GM19397 (cell line): ENCODE results near the gene UBXN4.
"Not testable (repeated sequence)": the region's sequence is repeated elsewhere in the genome, so short reads cannot be mapped to it uniquely, and the experiment has no call there.

Experiments
- ATAC-seq: cut with Tn5 transposase; IDR thresholded peaks from one replicate; pipeline ENCODE4 v1.9.1; 2021; ENCODE audit warnings: mild to moderate bottlenecking, moderate library complexity; ENCODE audit not compliant: unreplicated experiment

UBXN4 gene, protein sequence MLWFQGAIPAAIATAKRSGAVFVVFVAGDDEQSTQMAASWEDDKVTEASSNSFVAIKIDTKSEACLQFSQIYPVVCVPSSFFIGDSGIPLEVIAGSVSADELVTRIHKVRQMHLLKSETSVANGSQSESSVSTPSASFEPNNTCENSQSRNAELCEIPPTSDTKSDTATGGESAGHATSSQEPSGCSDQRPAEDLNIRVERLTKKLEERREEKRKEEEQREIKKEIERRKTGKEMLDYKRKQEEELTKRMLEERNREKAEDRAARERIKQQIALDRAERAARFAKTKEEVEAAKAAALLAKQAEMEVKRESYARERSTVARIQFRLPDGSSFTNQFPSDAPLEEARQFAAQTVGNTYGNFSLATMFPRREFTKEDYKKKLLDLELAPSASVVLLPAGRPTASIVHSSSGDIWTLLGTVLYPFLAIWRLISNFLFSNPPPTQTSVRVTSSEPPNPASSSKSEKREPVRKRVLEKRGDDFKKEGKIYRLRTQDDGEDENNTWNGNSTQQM

DNA sequence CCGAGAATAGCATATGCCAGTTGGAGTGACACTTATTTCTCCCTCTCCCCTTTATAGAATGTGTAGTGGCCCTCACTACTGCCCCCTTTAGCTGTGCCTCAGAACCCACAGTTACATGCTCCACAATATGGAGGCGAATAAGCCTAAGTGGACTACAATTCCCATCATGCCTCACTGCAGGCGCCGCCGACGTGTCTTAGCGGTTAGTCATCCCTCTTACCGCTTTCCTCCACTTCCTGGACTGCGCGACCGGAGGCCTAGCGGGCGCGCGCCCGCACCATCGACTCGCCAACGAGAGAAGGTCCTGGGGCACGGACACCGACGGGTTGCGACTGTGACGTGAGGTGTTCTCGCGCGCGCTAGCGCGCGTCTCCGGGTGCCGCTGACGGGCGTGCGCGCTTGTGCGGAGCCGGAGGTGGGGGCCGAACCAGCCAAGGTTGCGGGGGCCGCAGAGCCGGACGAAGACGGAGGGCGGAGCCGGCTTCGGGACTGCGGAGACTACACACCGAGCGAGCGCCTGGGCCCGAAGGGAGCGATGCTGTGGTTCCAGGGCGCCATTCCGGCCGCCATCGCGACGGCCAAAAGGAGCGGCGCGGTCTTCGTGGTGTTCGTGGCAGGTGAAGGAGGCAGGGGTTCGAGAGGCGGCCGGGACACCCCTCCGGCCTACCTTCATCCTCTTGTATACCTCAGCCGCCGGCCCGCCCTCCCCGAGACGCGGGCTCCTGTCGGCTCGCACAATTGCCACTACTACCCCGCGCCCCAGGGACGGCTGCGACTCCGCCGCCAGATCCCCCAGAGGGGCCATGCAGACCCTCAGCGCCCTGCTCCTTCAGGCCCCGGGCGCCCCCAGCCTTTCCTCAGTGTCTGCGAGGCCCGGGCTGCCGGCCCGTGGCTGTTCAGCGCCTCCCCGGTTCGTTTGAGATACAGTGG, at the start of gene UBXN4:
Gene UBXN4, plus strand, starts transcription at position 461 of the 930 bp plus-strand sequence. Its CDS starts 75 bp downstream, at position 536.
- ATAC-seq: peak; percentile 91

DNA sequence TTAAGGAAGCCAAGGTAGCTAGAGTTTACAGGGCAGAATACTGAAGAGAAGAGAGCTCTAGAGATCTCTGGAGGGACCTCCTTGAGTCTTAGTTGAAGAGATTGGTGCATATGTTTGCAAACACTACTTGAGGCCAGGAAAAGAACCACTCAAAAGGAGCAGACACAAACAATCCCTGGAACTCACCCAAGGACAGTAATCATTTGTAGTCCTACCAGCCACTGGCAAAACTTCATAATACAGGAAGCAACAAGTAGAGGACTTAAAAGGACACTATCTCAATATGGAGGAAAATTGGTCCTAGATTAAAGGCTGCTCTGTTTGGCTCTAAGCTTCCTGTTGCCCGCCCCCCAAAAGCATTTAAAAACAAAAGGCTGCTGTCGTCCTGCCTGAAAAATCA, 46.9 kb upstream of the UBXN4 start:
- ATAC-seq: no peak

DNA sequence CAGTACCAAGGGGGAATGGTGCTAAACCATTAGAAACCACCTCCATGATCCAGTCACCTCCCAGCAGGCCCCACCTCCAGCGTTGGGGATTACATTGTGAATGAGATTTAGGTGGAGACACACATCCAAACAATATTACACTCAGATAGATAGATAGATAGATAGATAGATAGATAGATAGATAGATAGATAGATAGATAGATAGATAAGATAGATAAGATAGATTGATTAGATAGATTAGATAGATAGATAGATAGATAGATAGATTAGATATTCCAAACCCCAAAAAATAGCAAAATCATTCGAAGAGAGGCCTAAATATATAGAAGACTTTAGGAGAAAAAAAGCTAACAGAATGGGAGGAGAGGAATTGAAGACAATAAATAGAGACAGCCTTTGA, 42.8 kb upstream of the UBXN4 start:
- ATAC-seq: no peak

DNA sequence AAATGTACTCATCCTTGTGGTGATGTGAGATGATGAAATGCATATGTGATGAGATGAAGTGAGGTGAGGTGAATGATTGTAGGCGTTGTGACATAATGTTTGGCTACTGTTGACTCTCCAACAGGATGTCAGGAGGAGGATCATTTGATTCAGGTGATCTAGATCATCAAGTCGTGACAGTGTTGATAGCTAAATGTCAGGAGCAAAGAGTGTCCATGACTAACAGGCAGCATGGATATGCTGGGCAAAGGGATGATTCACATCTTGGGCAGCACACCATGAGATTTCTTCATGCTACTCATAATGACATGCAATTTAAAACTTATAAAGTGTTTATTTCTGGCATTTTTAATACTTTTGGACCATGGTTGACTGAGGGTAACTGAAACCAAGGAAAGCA, 40.2 kb upstream of the UBXN4 start:
- no peak for ATAC-seq

DNA sequence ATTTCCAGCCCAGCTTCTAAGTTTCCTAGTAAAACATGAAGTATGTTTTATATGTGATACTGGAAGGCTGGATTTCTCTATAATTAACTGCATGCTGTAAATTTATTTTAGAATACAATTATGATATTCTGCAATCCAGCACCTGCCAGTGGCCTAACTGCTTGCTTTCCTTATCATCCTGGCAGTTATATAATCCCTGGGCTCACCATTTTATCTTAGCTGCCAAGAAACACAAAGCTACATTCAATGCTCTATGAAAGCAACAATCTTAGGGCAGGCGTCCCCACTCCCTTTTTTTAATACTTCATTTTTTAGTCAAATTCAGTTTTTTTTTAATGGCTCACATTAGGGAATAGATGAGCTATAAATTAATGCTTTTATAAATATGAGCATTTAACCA, 38.4 kb upstream of the UBXN4 start:
- no peak for ATAC-seq

DNA sequence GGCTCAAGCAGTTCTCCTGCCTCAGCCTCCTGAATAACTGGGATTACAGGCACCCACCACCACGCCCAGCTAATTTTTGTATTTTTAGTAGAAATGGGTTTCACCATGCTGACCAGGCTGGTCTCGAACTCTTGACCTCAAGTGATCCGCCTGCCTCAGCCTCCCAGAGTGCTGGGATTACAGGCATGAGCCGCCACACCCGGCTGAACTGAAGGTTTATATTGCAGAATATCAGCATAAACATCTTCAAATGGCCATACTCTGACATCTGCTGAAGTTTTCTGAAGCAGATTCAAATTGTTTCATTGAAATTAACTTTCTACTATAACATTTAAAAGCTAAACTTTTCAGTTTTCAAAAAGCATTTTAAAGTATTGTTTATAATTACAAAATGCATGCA, 37.6 kb upstream of the UBXN4 start:
- ATAC-seq: not testable (repeated sequence)

DNA sequence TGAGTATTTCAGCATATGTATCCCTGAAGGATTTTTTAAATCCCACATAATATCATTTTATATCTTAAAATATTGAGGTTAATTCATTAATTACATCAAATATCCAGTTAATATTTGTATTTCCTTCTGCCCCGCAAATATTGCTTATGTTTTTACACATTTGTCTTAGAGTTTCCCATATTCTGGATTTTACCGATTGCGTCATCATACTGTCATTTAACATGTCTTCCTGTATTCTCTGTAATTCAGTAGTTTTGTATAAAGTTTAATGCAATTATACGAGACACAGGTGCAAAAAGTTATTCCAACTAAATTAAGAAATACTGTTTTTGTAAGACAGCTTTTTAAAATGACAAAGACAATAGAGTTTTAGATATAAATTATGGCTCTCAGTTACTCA, 33.5 kb upstream of the UBXN4 start:
- no peak for ATAC-seq

DNA sequence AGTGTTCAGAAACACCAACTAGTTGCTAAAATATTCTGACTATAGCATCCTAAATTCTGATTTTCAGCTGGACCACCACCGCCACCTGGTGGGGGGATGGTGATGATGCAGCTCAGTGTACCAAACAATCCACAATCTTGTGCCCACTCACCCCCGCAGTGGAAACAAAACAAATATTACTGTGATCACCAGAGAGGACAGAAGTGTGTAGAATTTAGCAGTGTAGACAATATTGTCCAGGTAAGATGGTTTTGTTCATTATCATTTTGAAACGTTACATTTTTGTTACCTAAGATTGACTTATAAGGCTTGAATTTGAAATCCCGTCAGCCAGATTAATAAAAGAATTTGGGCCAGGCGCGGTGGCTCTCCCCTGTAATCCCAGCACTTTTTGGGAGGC, 31.7 kb upstream of the UBXN4 start:
- ATAC-seq: no peak

DNA sequence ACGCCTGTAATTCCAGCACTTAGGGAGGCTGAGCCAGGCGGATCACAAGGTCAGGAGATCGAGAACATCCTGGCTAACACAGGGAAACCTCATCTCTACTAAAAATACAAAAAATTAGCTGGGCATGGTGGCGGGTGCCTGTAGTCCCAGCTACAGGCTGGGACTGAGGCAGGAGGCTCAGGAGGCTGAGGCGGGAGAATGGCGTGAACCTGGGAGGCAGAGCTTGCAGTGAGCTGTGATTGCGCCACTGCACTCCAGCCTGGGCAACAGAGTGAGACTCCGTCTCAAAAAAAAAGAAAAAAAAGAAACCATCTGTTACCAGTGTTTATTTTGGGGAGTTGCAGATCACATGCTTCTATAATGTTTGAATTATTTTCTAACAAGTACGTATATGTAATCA, 26.6 kb upstream of the UBXN4 start:
- ATAC-seq: not testable (repeated sequence)

DNA sequence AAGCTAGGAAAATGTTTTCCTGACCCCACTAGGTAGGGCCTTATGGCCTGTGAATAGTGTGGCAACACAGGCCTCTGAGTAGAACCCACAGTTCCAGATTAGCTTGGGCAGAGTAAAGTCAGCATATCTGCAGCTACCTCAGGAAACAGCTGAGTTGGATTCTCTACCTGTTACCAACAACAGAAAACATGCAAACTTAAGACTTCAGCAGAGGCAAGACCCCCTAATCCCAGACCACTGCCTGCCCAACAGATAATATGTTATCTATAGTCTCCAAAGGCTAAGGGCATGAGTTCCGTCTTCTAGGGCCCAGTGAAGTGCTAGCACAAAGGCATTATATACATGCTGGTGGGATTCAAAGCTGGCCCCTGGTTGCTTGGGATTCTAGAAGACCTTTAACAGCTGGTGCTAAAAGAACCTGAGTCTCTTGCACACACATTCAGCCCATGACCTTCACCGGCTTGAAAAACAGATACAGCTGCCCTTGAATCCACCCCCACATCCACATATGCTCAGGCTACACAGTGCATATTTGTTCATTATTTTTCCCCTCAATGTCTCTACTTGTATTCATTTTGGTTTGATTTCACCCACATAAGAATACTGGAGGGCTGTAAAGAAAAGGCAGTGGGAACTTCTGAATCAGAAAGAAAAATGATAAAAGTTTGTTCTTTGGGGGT, 13.5 kb upstream of the UBXN4 start:
- no peak for ATAC-seq

DNA sequence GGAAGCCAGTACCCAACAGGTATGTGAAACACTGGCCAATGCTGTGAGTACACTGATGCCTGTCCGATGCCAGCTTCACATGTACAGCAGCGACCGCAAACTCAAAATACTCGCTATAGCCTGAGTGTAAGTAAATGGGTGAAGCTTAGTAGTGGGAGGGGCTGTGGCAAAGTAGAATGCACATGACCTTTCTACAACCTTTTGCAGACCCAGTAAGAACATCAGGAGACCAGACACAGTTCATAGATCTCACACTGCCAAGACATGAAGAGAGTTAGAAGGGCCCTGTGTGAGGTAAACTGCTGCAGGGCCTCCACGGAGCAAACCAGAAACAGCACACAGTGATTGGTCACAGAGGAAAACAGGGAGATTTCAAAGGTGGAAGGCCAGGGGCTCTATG, 9.1 kb upstream of the UBXN4 start:
- ATAC-seq: no peak

DNA sequence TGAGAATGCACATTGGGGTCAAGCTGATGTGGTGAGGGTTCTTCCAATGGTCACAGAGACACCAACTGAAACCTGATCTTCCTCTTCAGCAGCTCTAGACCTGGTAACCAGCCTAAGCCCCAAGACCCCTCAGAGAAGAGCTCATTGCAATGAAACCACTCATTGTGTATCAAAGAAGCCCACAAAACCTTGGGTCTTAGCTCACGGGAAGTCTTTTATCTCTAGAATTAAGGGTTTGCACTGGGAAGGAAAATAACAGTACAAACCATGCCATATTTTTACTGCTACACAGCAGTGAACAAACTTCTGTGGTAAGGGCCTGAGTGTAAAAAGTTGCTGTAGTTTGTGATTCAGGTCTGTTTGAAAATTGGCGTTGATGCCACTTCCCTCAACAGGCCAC, 8.6 kb upstream of the UBXN4 start:
- no peak for ATAC-seq

DNA sequence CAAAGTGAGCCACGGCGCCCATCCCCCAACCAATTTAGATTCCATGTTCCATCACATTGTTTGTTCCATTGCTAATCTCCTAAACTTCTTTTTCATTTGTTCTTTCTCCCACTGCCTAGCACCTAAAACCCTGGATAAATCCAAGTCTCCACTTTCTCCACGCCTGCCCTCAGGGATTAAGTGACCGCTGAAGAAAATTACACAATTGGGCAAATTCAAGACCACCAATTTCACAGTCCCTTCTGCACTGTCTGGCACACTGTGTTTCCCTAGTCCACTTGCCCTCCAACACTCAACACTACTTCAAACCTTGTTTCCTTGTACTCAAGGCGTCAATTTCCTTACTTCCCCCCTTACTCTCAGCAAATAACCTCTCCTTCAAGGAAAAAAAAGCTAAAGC, 5.1 kb upstream of the UBXN4 start:
- ATAC-seq: no peak

DNA sequence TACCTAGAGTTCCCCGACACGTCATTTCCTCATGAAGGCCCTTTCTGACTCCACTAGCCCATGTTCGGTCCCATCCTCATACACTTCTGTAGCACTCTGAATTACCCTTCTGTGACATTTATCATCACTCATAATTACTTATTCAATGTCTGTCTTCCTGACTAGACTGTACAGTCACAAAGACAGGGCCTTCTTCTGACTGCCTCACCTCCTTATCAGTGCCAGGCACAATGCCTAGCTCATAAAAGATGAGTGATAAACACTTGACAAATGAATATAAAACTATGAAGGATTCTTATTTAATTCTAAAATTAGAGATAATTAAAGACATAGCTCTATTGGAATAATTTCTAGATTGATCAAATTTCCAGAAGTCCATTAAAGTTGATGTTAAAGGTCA, 1.4 kb upstream of the UBXN4 start:
- ATAC-seq: no peak

DNA sequence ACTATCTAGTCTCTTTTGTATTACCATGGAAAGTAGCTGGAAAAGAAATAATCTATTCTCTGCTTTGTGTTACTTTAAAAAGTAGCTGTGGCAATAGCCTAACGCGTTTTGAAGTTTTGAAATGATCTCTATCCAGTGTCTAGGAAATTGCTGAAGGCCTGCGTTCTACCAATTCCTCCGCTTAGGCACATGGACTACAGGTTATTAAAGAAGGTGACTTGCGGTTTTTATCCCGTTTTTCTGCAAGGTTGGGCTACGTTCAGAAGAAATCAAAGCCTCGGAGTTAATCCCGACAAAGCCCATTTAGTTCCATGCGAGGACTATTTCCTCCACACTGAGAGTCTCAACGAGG, 636 bp upstream of the UBXN4 start:
- ATAC-seq: no peak

DNA sequence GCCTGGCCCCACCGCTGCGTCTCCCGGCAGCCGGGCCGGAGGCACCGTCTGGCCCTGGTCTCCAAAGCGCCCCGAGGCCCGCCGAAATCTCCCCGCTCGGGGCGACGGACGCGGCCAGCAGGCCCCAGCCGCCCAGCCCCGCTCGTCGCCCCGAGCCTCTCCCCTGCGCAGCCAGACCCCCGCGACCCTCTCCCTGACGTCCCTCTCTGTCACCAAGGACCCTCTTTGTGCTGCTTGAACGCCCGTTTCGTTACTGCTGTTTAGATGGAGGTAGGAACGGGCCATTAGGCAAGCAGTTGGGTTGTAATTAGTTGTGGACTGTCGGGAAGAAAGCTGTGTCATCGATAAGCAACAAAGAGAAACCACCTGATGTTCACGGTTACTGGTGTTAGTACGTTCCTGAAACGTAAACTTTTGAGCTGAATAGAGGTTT, 686 bp downstream of the UBXN4 start:
- peak; percentile 18 for ATAC-seq

DNA sequence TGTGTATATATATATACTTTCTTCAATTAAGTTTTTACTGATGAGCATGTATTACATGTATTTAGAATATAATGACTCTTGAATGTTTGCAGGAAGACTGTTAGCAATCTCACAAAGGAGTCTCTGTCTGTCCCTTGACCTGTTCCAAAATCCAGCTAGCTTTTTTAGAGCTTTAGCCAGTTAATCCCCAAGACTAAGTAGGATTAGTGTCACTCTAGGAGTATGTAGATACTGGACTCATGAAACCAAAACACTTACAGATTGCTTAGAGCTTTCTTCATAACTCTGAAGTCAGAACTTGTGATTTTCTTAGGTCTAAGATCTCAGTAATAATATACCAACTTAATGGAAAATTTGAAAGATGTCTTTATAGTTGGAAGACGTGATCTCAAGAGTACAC, 2.2 kb downstream of the UBXN4 start:
- ATAC-seq: no peak

DNA sequence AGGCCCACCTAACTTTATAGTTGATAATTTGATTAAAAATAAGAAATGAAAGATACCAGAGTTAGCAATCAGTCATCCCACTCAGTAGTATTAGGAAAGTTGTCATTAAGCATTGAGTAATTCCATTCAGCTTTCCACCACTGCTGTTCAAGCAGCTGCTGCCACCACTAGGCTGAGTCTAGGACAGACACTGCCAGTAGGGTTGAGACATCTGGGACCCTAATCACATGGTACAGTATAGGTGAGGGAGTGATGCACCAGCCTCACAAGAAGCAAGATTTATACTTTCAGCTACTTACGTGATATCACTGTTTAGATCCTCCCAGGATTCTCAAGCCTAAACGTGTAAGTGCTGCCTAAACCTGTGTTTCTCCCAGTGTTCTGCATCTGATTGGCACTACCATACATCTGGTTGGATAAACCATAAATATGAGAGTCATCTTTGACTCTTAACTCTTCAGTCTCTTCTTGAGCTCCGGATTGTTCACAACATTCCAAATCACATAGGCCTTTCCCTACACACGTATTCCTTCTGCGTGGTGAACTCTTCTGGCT, 3.2 kb downstream of the UBXN4 start:
- ATAC-seq: no peak

DNA sequence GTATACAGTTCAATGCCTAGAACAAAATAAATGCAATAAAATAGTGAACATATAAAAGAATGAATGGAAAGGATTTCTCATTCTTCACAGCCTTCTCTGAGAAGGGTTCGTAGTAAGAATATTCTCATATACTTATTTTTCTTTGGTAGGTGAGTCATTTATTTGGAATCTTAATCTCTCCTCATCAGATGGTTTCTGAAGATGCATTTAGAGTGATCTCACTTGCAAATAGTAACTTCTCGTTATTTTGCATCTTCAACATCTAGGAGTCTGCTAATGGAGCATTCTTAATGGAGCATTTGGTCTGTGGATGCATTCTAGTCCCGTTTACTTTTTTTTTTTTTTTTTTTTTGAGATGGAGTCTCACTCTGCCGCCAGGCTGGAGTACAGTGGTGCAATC, 3.9 kb downstream of the UBXN4 start:
- ATAC-seq: no peak

DNA sequence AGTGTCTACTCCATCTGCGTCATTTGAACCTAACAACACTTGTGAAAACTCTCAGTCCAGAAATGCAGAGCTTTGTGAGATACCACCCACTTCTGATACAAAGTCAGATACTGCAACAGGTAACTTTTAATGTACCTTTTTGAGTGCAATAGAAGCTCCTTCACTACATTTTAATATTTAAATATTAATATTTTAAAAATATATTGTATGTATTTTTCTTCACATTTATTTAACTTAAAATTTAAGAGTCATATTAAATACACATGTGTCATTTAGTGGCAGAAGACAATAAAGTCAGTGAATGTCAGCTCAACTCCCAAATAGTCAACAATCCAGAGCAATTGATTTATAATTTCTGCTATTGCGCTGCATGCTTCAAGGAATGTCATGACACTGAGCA, 13.9 kb downstream of the UBXN4 start:
- ATAC-seq: no peak

DNA sequence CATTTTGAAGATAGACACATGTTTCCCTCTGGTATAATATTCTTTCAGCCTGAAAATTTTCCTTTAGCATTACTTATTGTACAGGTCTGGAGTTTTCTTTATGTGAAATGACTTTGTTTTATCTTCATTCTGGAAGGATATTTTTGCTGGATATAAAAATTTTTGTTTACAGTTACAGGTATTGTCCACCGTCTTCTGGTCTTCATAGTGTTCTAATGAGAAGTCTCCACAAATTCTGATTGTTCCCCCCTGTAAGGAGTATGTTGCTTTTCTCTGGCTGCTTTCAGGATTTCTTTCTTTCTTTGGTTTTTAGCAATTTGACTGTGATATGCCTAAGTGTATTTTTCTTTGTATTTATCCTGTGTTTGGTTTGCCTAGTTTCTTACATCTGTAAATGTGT, 15.0 kb downstream of the UBXN4 start:
- ATAC-seq: no peak
